GM23338 (cell line): ENCODE results near the gene SLC6A18. TPM values are rescaled to one million over a fixed set of nuclear protein-coding genes. Genes with fewer than 3 reads are reported as not detected.

Experiments
- ATAC-seq: fragments of 200-7000 bp; cut with Tn5 transposase; 3 replicates; pipeline ENCODE4 v1.9.1; 2020
- DNase-seq: peaks from one replicate; pipeline ENCODE4 v3.0.0-alpha.2; 2015; ENCODE audit warnings: low spot score
- H2AFZ ChIP-seq: fragments of 200-600 bp; sonication (generic); 2 replicates; pipeline ENCODE4 v1.8.0; 2016; ENCODE audit warnings: antibody characterized with exemption, mild to moderate bottlenecking, moderate library complexity
- H3F3A ChIP-seq: fragments of 200-600 bp; sonication (generic); replicated peaks from 2 replicates; pipeline ENCODE4 v1.8.0; 2017; ENCODE audit warnings: antibody characterized with exemption, mixed run types, low read depth
- H3K27ac ChIP-seq: fragments of 200-600 bp; sonication (generic); 2 replicates; pipeline ENCODE4 v1.6.1; 2016; ENCODE audit warnings: low read depth
- H3K27me3 ChIP-seq: fragments of 200-600 bp; sonication (generic); 2 replicates; pipeline ENCODE4 v1.8.0; 2016; ENCODE audit warnings: mild to moderate bottlenecking, mixed run types, moderate library complexity; ENCODE audit not compliant: insufficient read depth
- H3K36me3 ChIP-seq: fragments of 200-600 bp; sonication (generic); 2 replicates; pipeline ENCODE4 v1.8.0; 2016; ENCODE audit warnings: mild to moderate bottlenecking; ENCODE audit not compliant: insufficient read depth
- H3K4me1 ChIP-seq: fragments of 200-600 bp; sonication (generic); 2 replicates; pipeline ENCODE4 v1.8.0; 2016; ENCODE audit warnings: mild to moderate bottlenecking, moderate library complexity; ENCODE audit not compliant: insufficient read depth
- H3K4me2 ChIP-seq: fragments of 200-600 bp; sonication (generic); 2 replicates; pipeline ENCODE4 v1.7.1; 2017; ENCODE audit warnings: mixed run types
- H3K4me3 ChIP-seq: fragments of 200-600 bp; sonication (generic); 2 replicates; pipeline ENCODE4 v1.6.1; 2016; ENCODE audit warnings: mixed run types
- H3K79me2 ChIP-seq: fragments of 200-600 bp; sonication (generic); replicated peaks from 2 replicates; pipeline ENCODE4 v1.8.0; 2017; ENCODE audit warnings: mild to moderate bottlenecking; ENCODE audit not compliant: insufficient read depth
- H3K9me2 ChIP-seq: fragments of 200-600 bp; sonication (generic); 2 replicates; pipeline ENCODE4 v1.8.0; 2017; ENCODE audit not compliant: insufficient read depth
- H4K20me1 ChIP-seq: fragments of 200-600 bp; sonication (generic); replicated peaks from 2 replicates; pipeline ENCODE4 v1.8.0; 2017; ENCODE audit warnings: mild to moderate bottlenecking; ENCODE audit not compliant: insufficient read depth
- H3K27ac Mint-ChIP-seq: 2 replicates; pipeline ENCODE4 v1.8.0; 2020; ENCODE audit warnings: inconsistent platforms, mild to moderate bottlenecking, moderate library complexity, mixed read lengths
- H3K27me3 Mint-ChIP-seq: 3 replicates; pipeline ENCODE4 v1.8.0; 2022; ENCODE audit warnings: low read depth, mild to moderate bottlenecking, moderate library complexity, mixed read lengths, inconsistent platforms; ENCODE audit not compliant: insufficient read depth, poor library complexity
- H3K36me3 Mint-ChIP-seq: 3 replicates; pipeline ENCODE4 v1.8.0; 2021; ENCODE audit warnings: low read depth, mild to moderate bottlenecking, inconsistent platforms, moderate library complexity, mixed read lengths
- H3K4me1 Mint-ChIP-seq: 3 replicates; pipeline ENCODE4 v1.8.0; 2020; ENCODE audit warnings: mild to moderate bottlenecking, inconsistent platforms, mixed read lengths
- H3K4me3 Mint-ChIP-seq: 3 replicates; pipeline ENCODE4 v1.8.0; 2021; ENCODE audit warnings: moderate library complexity, mild to moderate bottlenecking, inconsistent platforms, mixed read lengths
- H3K9me3 Mint-ChIP-seq: 3 replicates; pipeline ENCODE4 v1.8.0; 2020; ENCODE audit warnings: moderate library complexity, mild to moderate bottlenecking, inconsistent platforms, mixed read lengths
- CREB1 ChIP-seq: fragments of 250-450 bp; sonication (Bioruptor Pico); IDR thresholded peaks from 2 replicates; pipeline ENCODE4 v1.5.0; 2020; ENCODE audit warnings: low read depth, mild to moderate bottlenecking, moderate library complexity
- ETS1 ChIP-seq: IDR thresholded peaks from 2 replicates; pipeline ENCODE4 v1.6.1; 2016; ENCODE audit warnings: antibody characterized with exemption
- EZH2 ChIP-seq: fragments of 200-600 bp; sonication (generic); IDR thresholded peaks from one replicate; pipeline ENCODE4 v1.8.0; 2017; ENCODE audit warnings: antibody characterized with exemption, mild to moderate bottlenecking, low read depth; ENCODE audit not compliant: unreplicated experiment
- EZH2phosphoT487 ChIP-seq: fragments of 200-600 bp; sonication (generic); IDR thresholded peaks from one replicate; pipeline ENCODE4 v1.8.1; 2018; ENCODE audit warnings: antibody characterized with exemption; ENCODE audit not compliant: unreplicated experiment
- JUNB ChIP-seq: IDR thresholded peaks from one replicate; pipeline ENCODE4 v1.6.1; 2016; ENCODE audit warnings: antibody characterized with exemption; ENCODE audit not compliant: unreplicated experiment
- NANOG ChIP-seq: IDR thresholded peaks from 2 replicates; pipeline ENCODE4 v1.6.1; 2016; ENCODE audit warnings: antibody characterized with exemption, borderline replicate concordance
- POLR2AphosphoS5 ChIP-seq: IDR thresholded peaks from 2 replicates; pipeline ENCODE4 v1.6.1; 2016; ENCODE audit warnings: antibody characterized with exemption, low read depth
- STAT1 ChIP-seq: IDR thresholded peaks from one replicate; pipeline ENCODE4 v1.6.1; 2016; ENCODE audit warnings: antibody characterized with exemption; ENCODE audit not compliant: unreplicated experiment
- ZNF114 ChIP-seq: fragments of 250-450 bp; sonication (Bioruptor Pico); IDR thresholded peaks from 2 replicates; pipeline ENCODE4 v1.5.0; 2020; ENCODE audit warnings: mild to moderate bottlenecking, moderate library complexity
- ZNF331 ChIP-seq: fragments of 250-450 bp; sonication (Bioruptor Pico); IDR thresholded peaks from 2 replicates; pipeline ENCODE4 v1.5.0; 2020; ENCODE audit warnings: low read depth, mild to moderate bottlenecking, moderate library complexity
- polyA plus RNA-seq: library from polyadenylated mRNA; unstranded; fragments of >200 nt; fragmentation: Nextera tagmentation; extraction: Ambion mirVana; gene quantifications from 2 replicates; pipeline ENCODE4 v1.2.1, GENCODE V29; 2016
- total RNA-seq: library from RNA; depleted of rRNA; stranded (reverse); fragments of >200 nt; shearing (Covaris generic); gene quantifications from 2 replicates; pipeline ENCODE4 v1.2.3, GENCODE V29; 2014
- TF ChIP-seq, protein P1 (sequence below): IDR thresholded peaks from one replicate; pipeline ENCODE4 v1.6.1; 2018; ENCODE audit warnings: antibody characterized with exemption; ENCODE audit not compliant: unreplicated experiment
- TF ChIP-seq, protein P2 (sequence below): fragments of 250-450 bp; sonication (Bioruptor Pico); IDR thresholded peaks from 2 replicates; pipeline ENCODE4 v1.5.0; 2020; ENCODE audit warnings: mild to moderate bottlenecking, moderate library complexity
- TF ChIP-seq, protein P3 (sequence below), 2 experiments: fragments of 200-600 bp in 1 of 2; sonication (generic) in 1 of 2; conservative IDR thresholded peaks; 2 replicates each; pipeline versions ENCODE4 v1.5.1 to v1.6.1; 2016 to 2017; ENCODE audit warnings: antibody characterized with exemption in 2 of 2, low read depth in 2 of 2, mild to moderate bottlenecking in 2 of 2, moderate library complexity in 1 of 2

The SLC6A18 gene
- total and polyA plus RNA-seq, 2 experiments from 2014 or later = not detected

GRCh38 chr5:1175801-1176472 lies 49.2 kb upstream of the SLC6A18 start:
- TF ChIP-seq, protein P1, sequence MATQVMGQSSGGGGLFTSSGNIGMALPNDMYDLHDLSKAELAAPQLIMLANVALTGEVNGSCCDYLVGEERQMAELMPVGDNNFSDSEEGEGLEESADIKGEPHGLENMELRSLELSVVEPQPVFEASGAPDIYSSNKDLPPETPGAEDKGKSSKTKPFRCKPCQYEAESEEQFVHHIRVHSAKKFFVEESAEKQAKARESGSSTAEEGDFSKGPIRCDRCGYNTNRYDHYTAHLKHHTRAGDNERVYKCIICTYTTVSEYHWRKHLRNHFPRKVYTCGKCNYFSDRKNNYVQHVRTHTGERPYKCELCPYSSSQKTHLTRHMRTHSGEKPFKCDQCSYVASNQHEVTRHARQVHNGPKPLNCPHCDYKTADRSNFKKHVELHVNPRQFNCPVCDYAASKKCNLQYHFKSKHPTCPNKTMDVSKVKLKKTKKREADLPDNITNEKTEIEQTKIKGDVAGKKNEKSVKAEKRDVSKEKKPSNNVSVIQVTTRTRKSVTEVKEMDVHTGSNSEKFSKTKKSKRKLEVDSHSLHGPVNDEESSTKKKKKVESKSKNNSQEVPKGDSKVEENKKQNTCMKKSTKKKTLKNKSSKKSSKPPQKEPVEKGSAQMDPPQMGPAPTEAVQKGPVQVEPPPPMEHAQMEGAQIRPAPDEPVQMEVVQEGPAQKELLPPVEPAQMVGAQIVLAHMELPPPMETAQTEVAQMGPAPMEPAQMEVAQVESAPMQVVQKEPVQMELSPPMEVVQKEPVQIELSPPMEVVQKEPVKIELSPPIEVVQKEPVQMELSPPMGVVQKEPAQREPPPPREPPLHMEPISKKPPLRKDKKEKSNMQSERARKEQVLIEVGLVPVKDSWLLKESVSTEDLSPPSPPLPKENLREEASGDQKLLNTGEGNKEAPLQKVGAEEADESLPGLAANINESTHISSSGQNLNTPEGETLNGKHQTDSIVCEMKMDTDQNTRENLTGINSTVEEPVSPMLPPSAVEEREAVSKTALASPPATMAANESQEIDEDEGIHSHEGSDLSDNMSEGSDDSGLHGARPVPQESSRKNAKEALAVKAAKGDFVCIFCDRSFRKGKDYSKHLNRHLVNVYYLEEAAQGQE = no peak
- TF ChIP-seq EZH2 (no peak), ETS1 (no peak), NANOG (no peak), CREB1 (CRISPR knock-in tag) (no peak), ZNF331 (CRISPR knock-in tag) (no peak), POLR2AphosphoS5 (no peak), ZNF114 (CRISPR knock-in tag) (no peak), EZH2phosphoT487 (no peak), JUNB (no peak), STAT1 (no peak)
- TF ChIP-seq, protein P2, sequence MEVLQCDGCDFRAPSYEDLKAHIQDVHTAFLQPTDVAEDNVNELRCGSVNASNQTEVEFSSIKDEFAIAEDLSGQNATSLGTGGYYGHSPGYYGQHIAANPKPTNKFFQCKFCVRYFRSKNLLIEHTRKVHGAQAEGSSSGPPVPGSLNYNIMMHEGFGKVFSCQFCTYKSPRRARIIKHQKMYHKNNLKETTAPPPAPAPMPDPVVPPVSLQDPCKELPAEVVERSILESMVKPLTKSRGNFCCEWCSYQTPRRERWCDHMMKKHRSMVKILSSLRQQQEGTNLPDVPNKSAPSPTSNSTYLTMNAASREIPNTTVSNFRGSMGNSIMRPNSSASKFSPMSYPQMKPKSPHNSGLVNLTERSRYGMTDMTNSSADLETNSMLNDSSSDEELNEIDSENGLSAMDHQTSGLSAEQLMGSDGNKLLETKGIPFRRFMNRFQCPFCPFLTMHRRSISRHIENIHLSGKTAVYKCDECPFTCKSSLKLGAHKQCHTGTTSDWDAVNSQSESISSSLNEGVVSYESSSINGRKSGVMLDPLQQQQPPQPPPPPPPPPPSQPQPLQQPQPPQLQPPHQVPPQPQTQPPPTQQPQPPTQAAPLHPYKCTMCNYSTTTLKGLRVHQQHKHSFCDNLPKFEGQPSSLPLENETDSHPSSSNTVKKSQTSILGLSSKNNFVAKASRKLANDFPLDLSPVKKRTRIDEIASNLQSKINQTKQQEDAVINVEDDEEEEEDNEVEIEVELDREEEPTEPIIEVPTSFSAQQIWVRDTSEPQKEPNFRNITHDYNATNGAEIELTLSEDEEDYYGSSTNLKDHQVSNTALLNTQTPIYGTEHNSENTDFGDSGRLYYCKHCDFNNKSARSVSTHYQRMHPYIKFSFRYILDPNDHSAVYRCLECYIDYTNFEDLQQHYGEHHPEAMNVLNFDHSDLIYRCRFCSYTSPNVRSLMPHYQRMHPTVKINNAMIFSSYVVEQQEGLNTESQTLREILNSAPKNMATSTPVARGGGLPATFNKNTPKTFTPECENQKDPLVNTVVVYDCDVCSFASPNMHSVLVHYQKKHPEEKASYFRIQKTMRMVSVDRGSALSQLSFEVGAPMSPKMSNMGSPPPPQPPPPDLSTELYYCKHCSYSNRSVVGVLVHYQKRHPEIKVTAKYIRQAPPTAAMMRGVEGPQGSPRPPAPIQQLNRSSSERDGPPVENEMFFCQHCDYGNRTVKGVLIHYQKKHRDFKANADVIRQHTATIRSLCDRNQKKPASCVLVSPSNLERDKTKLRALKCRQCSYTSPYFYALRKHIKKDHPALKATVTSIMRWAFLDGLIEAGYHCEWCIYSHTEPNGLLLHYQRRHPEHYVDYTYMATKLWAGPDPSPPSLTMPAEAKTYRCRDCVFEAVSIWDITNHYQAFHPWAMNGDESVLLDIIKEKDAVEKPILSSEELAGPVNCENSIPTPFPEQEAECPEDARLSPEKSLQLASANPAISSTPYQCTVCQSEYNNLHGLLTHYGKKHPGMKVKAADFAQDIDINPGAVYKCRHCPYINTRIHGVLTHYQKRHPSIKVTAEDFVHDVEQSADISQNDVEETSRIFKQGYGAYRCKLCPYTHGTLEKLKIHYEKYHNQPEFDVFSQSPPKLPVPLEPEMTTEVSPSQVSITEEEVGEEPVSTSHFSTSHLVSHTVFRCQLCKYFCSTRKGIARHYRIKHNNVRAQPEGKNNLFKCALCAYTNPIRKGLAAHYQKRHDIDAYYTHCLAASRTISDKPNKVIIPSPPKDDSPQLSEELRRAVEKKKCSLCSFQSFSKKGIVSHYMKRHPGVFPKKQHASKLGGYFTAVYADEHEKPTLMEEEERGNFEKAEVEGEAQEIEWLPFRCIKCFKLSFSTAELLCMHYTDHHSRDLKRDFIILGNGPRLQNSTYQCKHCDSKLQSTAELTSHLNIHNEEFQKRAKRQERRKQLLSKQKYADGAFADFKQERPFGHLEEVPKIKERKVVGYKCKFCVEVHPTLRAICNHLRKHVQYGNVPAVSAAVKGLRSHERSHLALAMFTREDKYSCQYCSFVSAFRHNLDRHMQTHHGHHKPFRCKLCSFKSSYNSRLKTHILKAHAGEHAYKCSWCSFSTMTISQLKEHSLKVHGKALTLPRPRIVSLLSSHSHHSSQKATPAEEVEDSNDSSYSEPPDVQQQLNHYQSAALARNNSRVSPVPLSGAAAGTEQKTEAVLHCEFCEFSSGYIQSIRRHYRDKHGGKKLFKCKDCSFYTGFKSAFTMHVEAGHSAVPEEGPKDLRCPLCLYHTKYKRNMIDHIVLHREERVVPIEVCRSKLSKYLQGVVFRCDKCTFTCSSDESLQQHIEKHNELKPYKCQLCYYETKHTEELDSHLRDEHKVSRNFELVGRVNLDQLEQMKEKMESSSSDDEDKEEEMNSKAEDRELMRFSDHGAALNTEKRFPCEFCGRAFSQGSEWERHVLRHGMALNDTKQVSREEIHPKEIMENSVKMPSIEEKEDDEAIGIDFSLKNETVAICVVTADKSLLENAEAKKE (CRISPR knock-in tag) = no peak
- TF ChIP-seq, protein P3, sequence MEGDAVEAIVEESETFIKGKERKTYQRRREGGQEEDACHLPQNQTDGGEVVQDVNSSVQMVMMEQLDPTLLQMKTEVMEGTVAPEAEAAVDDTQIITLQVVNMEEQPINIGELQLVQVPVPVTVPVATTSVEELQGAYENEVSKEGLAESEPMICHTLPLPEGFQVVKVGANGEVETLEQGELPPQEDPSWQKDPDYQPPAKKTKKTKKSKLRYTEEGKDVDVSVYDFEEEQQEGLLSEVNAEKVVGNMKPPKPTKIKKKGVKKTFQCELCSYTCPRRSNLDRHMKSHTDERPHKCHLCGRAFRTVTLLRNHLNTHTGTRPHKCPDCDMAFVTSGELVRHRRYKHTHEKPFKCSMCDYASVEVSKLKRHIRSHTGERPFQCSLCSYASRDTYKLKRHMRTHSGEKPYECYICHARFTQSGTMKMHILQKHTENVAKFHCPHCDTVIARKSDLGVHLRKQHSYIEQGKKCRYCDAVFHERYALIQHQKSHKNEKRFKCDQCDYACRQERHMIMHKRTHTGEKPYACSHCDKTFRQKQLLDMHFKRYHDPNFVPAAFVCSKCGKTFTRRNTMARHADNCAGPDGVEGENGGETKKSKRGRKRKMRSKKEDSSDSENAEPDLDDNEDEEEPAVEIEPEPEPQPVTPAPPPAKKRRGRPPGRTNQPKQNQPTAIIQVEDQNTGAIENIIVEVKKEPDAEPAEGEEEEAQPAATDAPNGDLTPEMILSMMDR (conservative IDR thresholded peaks at IDR 0.05; ENCODE audit: low read depth in 2 of 2) = no peak

More at GRCh38 chr5:1175801-1176472, 49.2 kb upstream of the SLC6A18 start:
- Histone ChIP-seq H3K4me3 (no peak overlapping the region), H3K4me2 (no peak overlapping the region), H3F3A (no peaks in the 10 kb centered on the region), H3K27me3 (no peaks in the 10 kb centered on the region), H3K4me1 (no peaks in the 10 kb centered on the region), H3K9me2 (no peaks in the 10 kb centered on the region), H3K27ac (no peak overlapping the region), H4K20me1 (no peaks in the 10 kb centered on the region), H3K79me2 (no peaks in the 10 kb centered on the region), H3K36me3 (no peaks in the 10 kb centered on the region), H2AFZ (no peak overlapping the region)
- Mint-ChIP-seq H3K9me3 (no peaks in the 10 kb centered on the region), H3K4me1 (no peaks in the 10 kb centered on the region), H3K4me3 (no peak overlapping the region), H3K27ac (no peak overlapping the region), H3K27me3 (peaks cover 7% of the 10 kb centered on the region), H3K36me3 (no peaks in the 10 kb centered on the region)
- DNase-seq = no peak
- no peak for ATAC-seq
